ENCODE measurements around the gene ZNF432. TPM values are rescaled to one million over a fixed set of nuclear protein-coding genes. Genes with fewer than 3 reads are reported as not detected.

ZNF432 gene
- total RNA-seq, 2 experiments from 2014 or later = 10.9 to 13.9 TPM

DNA sequence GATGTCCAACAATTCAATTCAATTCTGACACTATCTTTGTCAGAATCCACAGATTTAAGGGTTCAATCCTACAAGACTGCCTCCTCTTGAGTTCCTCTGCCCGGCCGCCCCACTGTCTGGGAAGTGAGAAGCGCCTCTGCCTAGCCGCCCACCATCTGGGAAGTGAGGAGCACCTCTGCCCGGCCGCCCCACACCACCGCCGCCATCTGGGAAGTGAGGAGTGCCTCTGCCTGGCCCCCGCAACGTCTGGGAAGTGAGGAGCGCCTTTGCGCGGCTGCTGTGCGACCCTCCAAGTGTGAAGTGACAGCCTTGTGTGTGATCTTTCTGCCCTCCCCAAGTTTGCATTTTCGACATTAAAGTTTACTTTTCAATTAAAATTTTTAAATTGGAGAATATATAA lies 26.4 kb downstream of the ZNF432 start:
- ChIA-PET CTCF (interaction anchor here (0.7 to 0.8 kb wide), 2 partner anchors 7 to 15 kb away, joined by 4 to 5 read pairs; no protein-coding TSS in a partner anchor), POLR2A (interaction anchor here (0.6 kb wide), 1 partner anchor 15 kb away, joined by 6 read pairs; no protein-coding TSS in a partner anchor)

DNA sequence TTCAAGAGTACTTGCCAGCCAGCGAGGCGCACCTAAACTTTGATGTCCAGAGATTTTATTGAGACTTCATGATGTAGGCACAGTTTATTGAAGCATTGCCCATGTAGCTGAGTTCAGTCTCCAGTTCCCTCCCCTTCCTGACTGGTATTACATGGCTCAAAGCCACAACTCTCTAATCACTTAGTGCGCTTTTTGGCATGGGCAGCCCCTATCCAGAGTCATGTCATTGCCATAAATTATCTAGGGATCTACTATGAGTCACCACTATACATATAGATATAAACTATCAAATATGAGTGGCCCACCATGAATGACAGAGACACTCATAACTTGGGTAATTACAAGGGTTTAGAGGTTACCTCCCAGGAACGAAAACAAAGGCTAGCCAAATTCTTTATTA lies 28.1 kb downstream of the ZNF432 start:
- ChIA-PET CTCF (interaction anchor here (0.6 kb wide), 1 partner anchor 43 kb away, joined by 5 read pairs; no protein-coding TSS in a partner anchor), POLR2A (no interaction called here)

DNA sequence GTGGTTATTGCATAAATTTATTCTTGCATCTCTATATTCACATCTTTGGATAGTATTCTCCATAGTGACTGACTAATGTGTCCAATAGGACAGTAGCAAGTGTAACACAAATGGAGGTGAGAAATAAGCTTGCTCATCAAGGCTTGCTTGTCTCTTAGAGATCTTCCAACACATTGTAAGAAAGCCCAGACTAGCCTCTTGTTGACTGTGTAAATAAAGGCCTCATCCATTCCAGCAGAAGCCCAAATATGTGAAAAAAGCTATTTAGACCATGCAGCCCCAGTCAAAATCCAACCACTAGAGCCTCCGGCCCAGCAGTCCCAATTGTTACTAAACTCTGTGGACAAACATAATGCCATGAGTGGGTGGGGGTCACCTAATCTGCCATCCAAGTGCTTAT lies 38.0 kb downstream of the ZNF432 start:
- POLR2A ChIA-PET = no interaction called here
- CTCF ChIA-PET = no interaction called here

DNA sequence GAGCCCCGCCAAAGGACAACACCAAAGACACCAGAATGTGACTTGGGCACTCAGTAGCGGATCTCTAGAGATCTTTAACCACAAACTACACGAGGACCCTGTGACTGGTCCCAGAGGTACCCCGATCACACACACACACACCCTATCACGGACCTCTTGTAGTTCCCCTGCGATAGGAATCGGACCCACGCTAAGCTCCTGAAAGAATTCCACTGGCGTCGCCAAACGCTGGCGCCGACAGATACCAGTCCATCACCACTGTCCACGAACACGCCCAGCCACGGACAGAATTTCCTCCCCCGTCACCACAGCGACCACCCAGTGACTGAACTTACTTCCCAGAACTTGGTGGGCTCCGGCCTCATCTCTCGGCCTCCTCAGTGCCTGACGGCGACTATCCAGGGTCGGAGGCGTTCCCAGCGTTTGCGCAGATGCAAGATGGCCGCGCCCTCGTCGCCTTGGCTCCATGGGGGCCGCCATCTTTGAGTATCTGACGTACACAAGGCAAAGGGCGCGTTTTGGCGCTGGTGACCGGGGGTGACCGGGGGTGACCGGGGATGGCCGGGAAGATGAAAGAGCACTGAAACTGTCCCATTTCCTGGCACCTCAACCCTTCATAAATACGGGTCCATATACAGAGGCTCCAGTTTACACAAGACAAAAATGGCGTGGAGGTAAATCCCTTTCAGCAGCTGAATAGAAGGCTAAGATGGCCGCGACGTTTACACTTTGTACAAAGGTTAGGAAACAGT lies 40.7 kb downstream of the ZNF432 start, which contains the start of gene ZNF615:
Gene ZNF615, minus strand, starts transcription at position 406 of the 752 bp plus-strand sequence. CDS start 4,500 bp downstream, outside the sequence.
- ChIA-PET CTCF (no interaction called here), POLR2A (interaction anchor here (1.0 kb wide), 1 partner anchor 41 kb away, joined by 5 read pairs; the partner anchor contains the start of gene ZNF432)

DNA sequence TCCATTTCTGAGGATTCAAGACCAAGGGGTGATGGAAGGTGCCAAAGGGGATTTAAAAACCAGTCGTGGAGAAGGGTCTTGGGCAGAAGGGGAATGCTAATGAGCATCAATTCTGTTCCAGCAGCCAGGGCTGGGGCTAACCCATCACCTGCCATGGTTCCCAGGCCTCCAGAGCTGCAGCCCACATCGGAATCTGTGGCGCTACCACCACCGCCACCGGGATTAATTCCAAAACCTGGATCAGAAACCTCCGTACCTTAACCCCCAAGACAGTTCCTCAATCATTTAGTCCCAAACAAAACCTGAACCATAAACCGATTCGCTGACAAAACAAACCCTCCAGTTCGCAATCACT lies 41.2 kb downstream of the ZNF432 start:
- ChIA-PET POLR2A (interaction anchor here (1.0 kb wide), 1 partner anchor 41 kb away, joined by 5 read pairs; the partner anchor contains the start of gene ZNF432), CTCF (interaction anchor here (0.9 kb wide), 1 partner anchor 15 kb away, joined by 4 read pairs; no protein-coding TSS in a partner anchor)

DNA sequence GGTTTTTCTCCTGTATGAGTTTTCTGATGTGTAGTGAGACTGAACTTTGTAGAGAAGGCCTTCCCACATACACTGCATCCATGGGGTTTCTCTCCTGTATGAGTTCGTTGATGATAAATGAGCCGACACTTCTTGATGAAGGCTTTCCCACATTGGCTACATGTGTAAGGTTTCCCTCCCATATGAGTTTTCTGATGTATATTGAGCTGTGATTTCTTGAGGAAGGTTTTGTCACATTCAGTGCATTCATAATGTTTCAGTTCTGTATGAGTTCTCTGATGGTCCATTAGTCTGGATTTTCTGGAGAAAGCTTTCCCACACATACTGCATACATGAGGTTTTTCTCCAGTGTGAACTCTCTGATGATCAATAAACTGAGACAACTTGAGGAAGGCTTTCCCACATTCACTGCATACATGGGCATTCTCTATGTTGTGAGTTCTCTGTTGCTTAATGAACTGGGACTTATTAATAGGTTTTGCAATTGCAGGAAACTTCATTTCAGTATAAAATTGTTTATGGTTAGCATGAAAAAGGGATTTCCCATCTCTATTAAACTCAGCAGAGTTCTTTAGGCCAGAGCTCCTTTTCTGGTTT lies 54.5 kb downstream of the ZNF432 start:
- ChIA-PET POLR2A (no interaction called here), CTCF (no interaction called here)

DNA sequence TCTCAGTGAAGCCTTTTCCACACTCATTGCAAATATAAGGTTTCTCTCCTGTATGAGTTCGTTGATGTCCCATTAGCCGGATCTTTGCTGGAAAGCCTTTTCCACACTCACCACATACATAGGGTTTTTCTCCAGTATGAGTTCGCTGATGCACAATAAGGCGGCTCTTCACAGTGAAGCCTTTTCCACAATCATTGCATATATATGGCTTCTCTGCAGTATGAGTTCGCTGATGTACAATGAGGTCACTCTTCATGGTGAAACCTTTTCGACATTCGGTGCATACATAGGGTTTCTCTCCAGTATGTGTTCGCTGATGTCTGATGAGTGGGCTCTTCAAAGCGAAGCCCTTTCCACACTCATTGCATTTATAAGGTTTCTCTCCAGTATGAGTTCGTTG lies 55.2 kb downstream of the ZNF432 start:
- ChIA-PET POLR2A (no interaction called here), CTCF (no interaction called here)

DNA sequence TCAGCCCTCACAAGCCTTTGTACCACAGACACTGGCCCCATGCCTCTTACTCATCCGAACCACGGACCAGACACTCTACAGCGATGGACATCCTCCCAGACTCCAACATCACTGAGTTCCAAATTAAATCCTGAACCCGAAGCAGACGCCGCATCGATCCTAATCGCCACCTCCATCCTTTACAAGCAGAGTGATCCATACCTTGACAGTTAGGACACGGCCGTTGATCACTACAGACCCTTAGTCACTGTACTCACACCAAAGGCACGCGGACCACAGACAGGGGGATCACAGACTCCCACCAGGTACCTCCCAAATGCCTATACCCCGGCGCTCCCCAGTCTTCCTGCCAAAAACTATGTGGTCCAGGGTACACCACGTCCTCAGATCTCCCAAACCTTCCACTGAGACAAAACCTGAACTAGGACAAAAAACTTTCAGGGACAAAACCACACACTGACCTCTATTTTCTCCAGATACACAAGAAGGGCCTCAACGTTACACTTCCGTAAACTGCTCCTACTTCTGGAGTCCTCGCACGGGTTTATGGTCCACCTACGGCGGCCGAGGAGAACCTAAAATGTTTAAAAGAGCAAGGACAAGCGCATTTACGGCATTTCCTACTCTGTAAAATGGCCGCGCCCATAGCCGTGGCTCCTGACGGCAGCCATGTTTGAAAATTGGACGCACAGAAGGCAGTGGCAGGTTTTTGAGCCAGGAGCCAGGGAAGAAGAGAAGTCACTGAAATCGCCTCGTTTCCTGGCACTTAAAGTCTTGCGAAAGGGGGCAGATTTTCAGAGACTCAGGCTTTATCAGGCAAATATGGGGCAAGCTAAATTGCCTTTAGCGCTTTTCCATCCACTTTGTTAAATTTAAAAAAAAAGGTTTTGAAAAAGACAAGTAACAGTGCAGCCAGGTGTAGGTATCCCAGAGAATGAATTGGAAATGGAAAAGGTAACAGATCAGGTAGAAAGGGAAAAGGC lies 62.0 kb downstream of the ZNF432 start, which contains the start of gene ZNF350:
Gene ZNF350, minus strand, starts transcription at position 532 of the 983 bp plus-strand sequence. CDS start 12,480 bp downstream, outside the sequence.
- ChIA-PET CTCF (no interaction called here), POLR2A (no interaction called here)

DNA sequence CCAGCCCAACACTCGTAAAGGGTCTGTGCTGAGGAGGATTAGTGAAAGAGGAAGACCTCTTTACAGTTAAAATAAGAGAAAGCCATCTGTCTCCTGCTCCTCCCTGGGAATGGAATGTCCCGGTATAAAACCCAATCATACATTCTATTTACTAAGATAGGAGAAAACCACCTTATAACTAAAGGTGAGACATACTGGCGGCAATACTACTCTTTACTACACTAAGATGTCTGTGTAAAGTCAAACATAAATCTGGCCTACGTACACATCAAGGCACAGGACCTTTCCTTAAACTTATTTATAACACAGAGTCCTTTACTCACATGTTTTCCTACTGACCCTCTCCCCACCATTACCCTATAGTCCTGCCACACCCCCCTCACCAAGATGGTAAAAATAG lies 65.3 kb downstream of the ZNF432 start:
- CTCF ChIA-PET = no interaction called here
- POLR2A ChIA-PET = no interaction called here

Other genes starting within 250 kb of the ZNF432 start
- 1 to 10 TPM; 4.1 to 4.6 TPM for gene ZNF577, start 160.9 kb downstream of the ZNF432 start, total RNA-seq
- 1 to 10 TPM; 9.4 to 9.9 TPM for gene ZNF649, start 143.8 kb downstream of the ZNF432 start, total RNA-seq
- gene ZNF613, start 121.4 kb downstream of the ZNF432 start, total RNA-seq = 1 to 10 TPM; 4.2 to 4.7 TPM
- 1 to 10 TPM; 4.9 to 6.0 TPM for gene ZNF350, start 62.0 kb downstream of the ZNF432 start, total RNA-seq
- 1 to 10 TPM; 5.5 to 5.7 TPM for gene ZNF615, start 40.6 kb downstream of the ZNF432 start, total RNA-seq
- gene ZNF614, start 20.5 kb downstream of the ZNF432 start, total RNA-seq = 10 to 100 TPM; 10.6 to 13.1 TPM
- 10 to 100 TPM; 12.9 to 13.0 TPM for gene ZNF841, start 46.9 kb upstream of the ZNF432 start, total RNA-seq
- 10 to 100 TPM; 10.2 to 10.8 TPM for gene ZNF616, start 91.1 kb upstream of the ZNF432 start, total RNA-seq
- 1 to 10 TPM; 7.2 to 9.4 TPM for gene ZNF836, start 122.8 kb upstream of the ZNF432 start, total RNA-seq
- gene PPP2R1A, start 141.2 kb upstream of the ZNF432 start, total RNA-seq = 100 to 1,000 TPM; 231 to 236 TPM
- 10 to 100 TPM; 18.5 to 21.8 TPM for gene ZNF766, start 220.7 kb upstream of the ZNF432 start, total RNA-seq
- gene ZNF480, start 248.3 kb upstream of the ZNF432 start, total RNA-seq = 1 to 10 TPM; 4.7 to 5.2 TPM